ENCODE data around the gene DNAJC5.

GRCh38 chr20:63864545-63864977 lies 30.4 kb upstream of the DNAJC5 start:
- TF ChIP-seq, protein P1, sequence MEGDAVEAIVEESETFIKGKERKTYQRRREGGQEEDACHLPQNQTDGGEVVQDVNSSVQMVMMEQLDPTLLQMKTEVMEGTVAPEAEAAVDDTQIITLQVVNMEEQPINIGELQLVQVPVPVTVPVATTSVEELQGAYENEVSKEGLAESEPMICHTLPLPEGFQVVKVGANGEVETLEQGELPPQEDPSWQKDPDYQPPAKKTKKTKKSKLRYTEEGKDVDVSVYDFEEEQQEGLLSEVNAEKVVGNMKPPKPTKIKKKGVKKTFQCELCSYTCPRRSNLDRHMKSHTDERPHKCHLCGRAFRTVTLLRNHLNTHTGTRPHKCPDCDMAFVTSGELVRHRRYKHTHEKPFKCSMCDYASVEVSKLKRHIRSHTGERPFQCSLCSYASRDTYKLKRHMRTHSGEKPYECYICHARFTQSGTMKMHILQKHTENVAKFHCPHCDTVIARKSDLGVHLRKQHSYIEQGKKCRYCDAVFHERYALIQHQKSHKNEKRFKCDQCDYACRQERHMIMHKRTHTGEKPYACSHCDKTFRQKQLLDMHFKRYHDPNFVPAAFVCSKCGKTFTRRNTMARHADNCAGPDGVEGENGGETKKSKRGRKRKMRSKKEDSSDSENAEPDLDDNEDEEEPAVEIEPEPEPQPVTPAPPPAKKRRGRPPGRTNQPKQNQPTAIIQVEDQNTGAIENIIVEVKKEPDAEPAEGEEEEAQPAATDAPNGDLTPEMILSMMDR (conservative IDR thresholded peaks at IDR 0.05; ENCODE audit: low read length), result no peak
- no peak for TF ChIP-seq EZH2phosphoT487 (IDR thresholded peaks at IDR 0.05; ENCODE audit: borderline replicate concordance, low read depth, low read length)

All from OCI-LY7 (cell line).